ENCODE data around the gene CLDN17. TPM values are rescaled to one million over a fixed set of nuclear protein-coding genes. Genes with fewer than 3 reads are reported as not detected.

Gene CLDN17
- polyA plus RNA-seq, 1 donor = not detected

DNA sequence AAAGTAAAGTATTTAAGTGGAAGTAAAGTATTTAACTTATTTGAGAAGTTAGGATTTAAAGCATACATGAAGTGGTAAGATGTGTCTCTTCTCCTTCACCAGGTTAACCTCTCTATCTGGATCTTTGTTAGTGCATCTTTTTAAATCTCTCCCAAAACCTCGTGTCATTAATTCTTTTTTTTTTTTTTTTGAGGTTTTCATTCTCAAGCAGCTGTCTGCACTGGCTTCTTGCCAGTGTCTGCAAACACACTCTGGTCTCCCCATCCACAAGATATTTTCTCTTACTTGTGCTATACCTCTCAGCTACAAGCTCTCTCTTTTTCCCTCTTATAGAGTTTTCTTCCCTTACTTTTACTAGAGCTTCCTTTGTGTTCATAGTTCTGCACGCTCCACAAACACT, 49.0 kb downstream of the CLDN17 start:
- DNase-seq = peak; percentile 31

DNA sequence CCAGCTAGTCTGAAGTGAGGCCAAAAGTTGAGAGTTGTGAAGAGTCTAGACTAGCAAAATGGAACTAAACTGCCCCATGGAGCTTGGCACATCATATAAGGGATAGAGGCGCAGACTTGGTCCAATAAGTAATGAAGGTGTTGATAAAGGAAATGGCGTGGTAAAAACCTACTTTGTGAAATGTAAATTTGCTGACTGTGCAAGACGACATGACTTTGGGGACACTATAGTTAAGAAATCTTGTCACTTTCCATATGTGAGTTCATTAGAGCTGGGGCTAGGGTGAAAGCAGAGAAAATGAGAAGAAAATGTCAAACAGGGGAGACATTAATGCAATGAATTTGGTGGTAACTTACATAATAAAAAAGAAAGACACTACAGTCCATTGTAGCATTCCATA, 50.1 kb downstream of the CLDN17 start:
- DNase-seq = no peak

Other genes with a start within 250 kb of the CLDN17 start
- gene GRIK1, start 226.8 kb downstream of the CLDN17 start, polyA plus RNA-seq (ENCODE audit: insufficient read length) = 0.49 TPM
- gene CLDN8, start 49.3 kb upstream of the CLDN17 start, polyA plus RNA-seq (ENCODE audit: insufficient read length) = not detected
- gene KRTAP24-1, start 116.1 kb upstream of the CLDN17 start, polyA plus RNA-seq (ENCODE audit: insufficient read length) = not detected
- gene KRTAP25-1, start 122.7 kb upstream of the CLDN17 start, polyA plus RNA-seq (ENCODE audit: insufficient read length) = not detected
- gene KRTAP26-1, start 153.5 kb upstream of the CLDN17 start, polyA plus RNA-seq (ENCODE audit: insufficient read length) = not detected
- gene KRTAP27-1, start 170.9 kb upstream of the CLDN17 start, polyA plus RNA-seq (ENCODE audit: insufficient read length) = not detected
- gene KRTAP23-1, start 181.8 kb upstream of the CLDN17 start, polyA plus RNA-seq (ENCODE audit: insufficient read length) = not detected
- not detected for gene KRTAP13-2, start 205.5 kb upstream of the CLDN17 start, polyA plus RNA-seq (ENCODE audit: insufficient read length)
- not detected for gene KRTAP13-1, start 229.2 kb upstream of the CLDN17 start, polyA plus RNA-seq (ENCODE audit: insufficient read length)